B cell (primary cell): Measurements from ENCODE around the gene ERAS. TPM values are rescaled to one million over a fixed set of nuclear protein-coding genes. Genes with fewer than 3 reads are reported as not detected.

Experiments used
- ATAC-seq: fragments of 200-7000 bp; cut with Tn5 transposase; one replicate; pipeline ENCODE4 v1.10.0; 2021; ENCODE audit warnings: low read depth, mild to moderate bottlenecking, moderate number of reproducible peaks, moderate library complexity
- CTCF ChIA-PET: fragments of 350-600 bp; sonication (Branson Sonifier 250); formaldehyde crosslinking; loops from one replicate; lab custom pipeline; 2021; ENCODE audit warnings: antibody characterized with exemption, inconsistent platforms; lab: Charles Lee
- POLR2A ChIA-PET: fragments of 350-600 bp; sonication (Branson Sonifier 250); formaldehyde crosslinking; loops from one replicate; lab custom pipeline; 2021; ENCODE audit warnings: antibody characterized with exemption; lab: Charles Lee
- DNase-seq: peaks from one replicate; pipeline ENCODE4 v3.0.0; 2013
- H2AFZ ChIP-seq: 2 replicates; pipeline ENCODE4 v1.6.1; 2012; ENCODE audit warnings: mild to moderate bottlenecking, low read depth, low read length; ENCODE audit not compliant: insufficient read depth, poor library complexity, severe bottlenecking
- H3K27ac ChIP-seq, 2 donors: 1 replicate in 1 of 2; 2 replicates in 1 of 2; pipeline ENCODE4 v1.5.1; 2012 to 2013; ENCODE audit warnings: low read length in 2 of 2, mild to moderate bottlenecking in 2 of 2, moderate library complexity in 1 of 2
- H3K27me3 ChIP-seq, 4 experiments: fragments of 200-600 bp in 1 of 4; sonication (generic) in 1 of 4; replicated peaks in 1 of 4; 1 replicate in 2 of 4; 2 replicates in 2 of 4; pipeline versions ENCODE4 v1.6.1 to v1.7.0; 2013 to 2016; ENCODE audit warnings: low read length in 3 of 4, mild to moderate bottlenecking in 2 of 4, mixed read lengths in 1 of 4, moderate library complexity in 1 of 4; ENCODE audit not compliant: insufficient read depth in 4 of 4, control insufficient read depth in 3 of 4; ENCODE audit errors: control extremely low read depth in 1 of 4
- H3K36me3 ChIP-seq, 2 experiments: replicated peaks in 1 of 2; 1 replicate in 1 of 2; 2 replicates in 1 of 2; pipeline versions ENCODE4 v1.6.1 to v1.7.1; 2013; ENCODE audit warnings: low read length in 1 of 2; ENCODE audit not compliant: insufficient read depth in 2 of 2, control insufficient read depth in 1 of 2; ENCODE audit errors: control extremely low read depth in 1 of 2, extremely low read depth in 1 of 2
- H3K4me1 ChIP-seq, 2 donors: fragments of 200-600 bp in 1 of 2; sonication (generic) in 1 of 2; 1 replicate in 1 of 2; 2 replicates in 1 of 2; pipeline versions ENCODE4 v1.5.1 to v1.6.1; 2013 to 2017; ENCODE audit warnings: low read length in 2 of 2; ENCODE audit not compliant: control insufficient read depth in 2 of 2, insufficient read depth in 2 of 2
- H3K4me2 ChIP-seq: replicated peaks from 2 replicates; pipeline ENCODE3; 2012; ENCODE audit warnings: mild to moderate bottlenecking, low read depth, low read length; ENCODE audit not compliant: poor library complexity, severe bottlenecking
- H3K4me3 ChIP-seq, 5 experiments: fragments of 200-600 bp in 1 of 5; sonication (generic) in 1 of 5; 1 replicate in 3 of 5; 2 replicates in 2 of 5; pipeline versions ENCODE4 v1.5.1 to v1.7.0; 2011 to 2016; ENCODE audit warnings: low read length in 4 of 5, mild to moderate bottlenecking in 4 of 5, low read depth in 2 of 5, control low read depth in 1 of 5, moderate library complexity in 1 of 5; ENCODE audit not compliant: insufficient read depth in 1 of 5; ENCODE audit errors: control extremely low read depth in 1 of 5, extremely low read depth in 1 of 5
- H3K79me2 ChIP-seq: fragments of 200-600 bp; sonication (generic); one replicate; pipeline ENCODE4 v1.6.0; 2016; ENCODE audit warnings: low read length; ENCODE audit not compliant: control insufficient read depth, insufficient read depth
- H3K9ac ChIP-seq: fragments of 200-600 bp; sonication (generic); 2 replicates; pipeline ENCODE4 v1.6.1; 2017; ENCODE audit warnings: mild to moderate bottlenecking, low read length, moderate library complexity
- H3K9me3 ChIP-seq, 3 donors: one replicate each; pipeline versions ENCODE4 v1.6.1 to v1.7.1; 2013; ENCODE audit warnings: low read length in 2 of 3; ENCODE audit not compliant: control insufficient read depth in 2 of 3, insufficient read depth in 1 of 3; ENCODE audit errors: control extremely low read depth in 1 of 3
- H4K20me1 ChIP-seq: 2 replicates; pipeline ENCODE4 v1.6.0; 2012; ENCODE audit warnings: mild to moderate bottlenecking, low read length; ENCODE audit not compliant: insufficient read depth, control insufficient read depth, poor library complexity, severe bottlenecking
- H3K27ac Mint-ChIP-seq: one replicate; pipeline ENCODE4 v1.8.0; 2021; ENCODE audit warnings: mixed read lengths
- H3K27me3 Mint-ChIP-seq: one replicate; pipeline ENCODE4 v1.8.0; 2021; ENCODE audit warnings: mixed read lengths
- H3K4me1 Mint-ChIP-seq: one replicate; pipeline ENCODE4 v1.8.0; 2021; ENCODE audit warnings: mixed read lengths
- H3K4me3 Mint-ChIP-seq: one replicate; pipeline ENCODE4 v1.8.0; 2021; ENCODE audit warnings: mixed read lengths
- H3K9me3 Mint-ChIP-seq: one replicate; pipeline ENCODE4 v1.8.0; 2022; ENCODE audit warnings: mixed read lengths; ENCODE audit not compliant: insufficient read depth
- CTCF ChIP-seq: fragments of 200-600 bp; IDR thresholded peaks from one replicate; pipeline ENCODE4 v1.8.0; 2022; ENCODE audit warnings: antibody characterized with exemption, mild to moderate bottlenecking
- EZH2 ChIP-seq: IDR thresholded peaks from 2 replicates; pipeline ENCODE4 v1.6.1; 2012; ENCODE audit warnings: borderline replicate concordance, low read depth, mild to moderate bottlenecking, moderate library complexity, low read length; ENCODE audit not compliant: insufficient read depth, poor library complexity, severe bottlenecking
- WGBS: methylation state at CpG from one replicate; pipeline ENCODE4 v1.1.5; 2013; ENCODE audit warnings: missing lambda C conversion rate; ENCODE audit not compliant: insufficient coverage; 5-methylcytosine and 5-hydroxymethylcytosine counted together
- intact Hi-C: fragments of 100-400 bp; cut with micrococcal nuclease; formaldehyde crosslinking; loops from one replicate; pipeline ENCODE4 v1.10.0; 2022
- polyA plus RNA-seq: library from polyadenylated mRNA; depleted of rRNA; stranded (reverse); fragments of >200 nt; gene quantifications from 2 replicates; pipeline ENCODE4 v1.2.3, GENCODE V29; 2012
- total RNA-seq, 2 donors: library from RNA; stranded (reverse); fragments of 120-200 nt in 1 of 2; gene quantifications; 1 replicate in 1 of 2; 2 replicates in 1 of 2; pipeline versions ENCODE4 v1.2.3 to v1.2.4, GENCODE V29; 2013 to 2022

ERAS gene
- total and polyA plus RNA-seq, 2 donors (not counting 1 experiment from before 2014, with no cell fraction given): 0.09 TPM; not detected in 1

- CTCF ChIA-PET: no interaction called here
Measured at GRCh38 chrX:48782216-48782615, 44.1 kb upstream of the ERAS start.

GRCh38 chrX:48782795-48783194 is 43.5 kb upstream of the ERAS start:
- Histone ChIP-seq H3K9me3 (no peaks in the 10 kb centered on the region), H3K4me3 (no peak overlapping the region), H3K27ac (no peak overlapping the region), H3K79me2 (no peaks in the 10 kb centered on the region), H3K9ac (no peak overlapping the region), H3K4me1 (no peaks in the 10 kb centered on the region), H3K36me3 (no peaks in the 10 kb centered on the region), H3K27me3 (no peaks in the 10 kb centered on the region), H2AFZ (no peak overlapping the region), H4K20me1 (no peaks in the 10 kb centered on the region), H3K4me2 (no peak overlapping the region)
- Mint-ChIP-seq H3K27ac (no peak overlapping the region), H3K9me3 (no peaks in the 10 kb centered on the region), H3K4me1 (no peaks in the 10 kb centered on the region), H3K4me3 (no peak overlapping the region), H3K27me3 (peaks cover 11% of the 10 kb centered on the region)
- 100% methylated on average over 2 of the region's 13 CpGs for WGBS
- ATAC-seq (no peak), DNase-seq (no peak)
- TF ChIP-seq CTCF (no peak), EZH2 (no peak)
- ChIA-PET POLR2A (no interaction called here), CTCF (no interaction called here)
- intact Hi-C loops: no loop called here

More at GRCh38 chrX:48782216-48782615, 44.1 kb upstream of the ERAS start:
- intact Hi-C loops: no loop called here
- H3K4me3 ChIP-seq: no peak overlapping the region
- no peak for TF ChIP-seq CTCF
- TF ChIP-seq EZH2: no peak
- no peak overlapping the region for H3K4me3 Mint-ChIP-seq
- no peak overlapping the region for H3K27ac ChIP-seq
- no peak overlapping the region for H3K4me2 ChIP-seq
- no peaks in the 10 kb centered on the region for H4K20me1 ChIP-seq
- H3K27ac Mint-ChIP-seq: no peak overlapping the region
- no peak for DNase-seq
- no peak overlapping the region for H3K9ac ChIP-seq
- POLR2A ChIA-PET: no interaction called here
- no peaks in the 10 kb centered on the region for H3K4me1 ChIP-seq
- H3K27me3 ChIP-seq: no peaks in the 10 kb centered on the region
- no CpG with 5 or more reads among the region's 2 CpGs for WGBS
- no peaks in the 10 kb centered on the region for H3K9me3 ChIP-seq
- H3K27me3 Mint-ChIP-seq: peaks cover 8% of the 10 kb centered on the region
- H3K79me2 ChIP-seq: no peaks in the 10 kb centered on the region
- no peaks in the 10 kb centered on the region for H3K9me3 Mint-ChIP-seq
- no peak overlapping the region for H2AFZ ChIP-seq
- ATAC-seq: no peak
- no peaks in the 10 kb centered on the region for H3K36me3 ChIP-seq
- no peaks in the 10 kb centered on the region for H3K4me1 Mint-ChIP-seq
